ENCODE results near the gene SIKE1.
"Not testable (repeated sequence)": the region's sequence is repeated elsewhere in the genome, so short reads cannot be mapped to it uniquely, and the experiment has no call there.

Gene SIKE1

GRCh38 chr1:114780344-114781226, at the start of gene SIKE1:
SIKE1 (minus strand) TSS chr1:114780685; CDS start chr1:114780607, 78 bp downstream.
- peak; percentile 95 for DNase-seq

DNA sequence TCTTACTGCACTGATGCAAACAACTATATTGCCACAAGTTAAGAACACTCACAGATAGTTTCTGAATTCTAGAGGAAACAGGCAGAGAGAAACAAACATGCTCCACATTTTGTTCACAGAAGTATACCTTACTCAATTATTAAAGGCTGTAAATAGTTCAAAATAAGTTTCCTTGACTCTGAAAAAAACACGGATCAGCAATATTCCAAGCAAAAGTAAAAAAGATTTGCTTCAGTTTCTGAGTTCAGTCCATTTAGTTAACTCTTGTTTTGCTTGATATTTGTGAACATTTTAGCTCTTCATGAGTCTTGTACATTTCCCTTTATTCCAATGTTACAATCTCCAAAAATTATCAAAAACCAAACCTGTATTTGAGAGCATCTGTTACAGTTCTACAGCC, 49.6 kb upstream of the SIKE1 start:
- not testable (repeated sequence) for DNase-seq

- DNase-seq: no peak
Measured at GRCh38 chr1:114828251-114828650, 47.8 kb upstream of the SIKE1 start.

DNA sequence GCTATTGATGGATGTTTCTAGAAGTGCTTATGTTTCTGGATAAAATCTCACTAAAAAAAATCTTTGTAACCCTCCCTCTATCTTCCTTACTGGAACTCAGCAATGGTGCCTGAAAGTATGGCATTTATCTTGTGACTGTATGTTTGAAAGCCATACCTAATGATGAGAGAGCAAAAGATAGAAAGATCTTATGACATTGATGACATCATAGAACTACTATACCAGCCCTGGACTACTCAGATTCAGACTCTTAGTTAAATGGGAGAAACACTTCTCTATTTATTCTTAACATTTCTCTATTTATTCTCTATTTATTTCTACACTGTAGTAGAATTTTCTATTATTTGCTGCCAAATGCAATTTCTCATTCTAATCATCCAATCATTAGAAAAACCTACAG, 41.5 kb upstream of the SIKE1 start:
- no peak for DNase-seq

DNA sequence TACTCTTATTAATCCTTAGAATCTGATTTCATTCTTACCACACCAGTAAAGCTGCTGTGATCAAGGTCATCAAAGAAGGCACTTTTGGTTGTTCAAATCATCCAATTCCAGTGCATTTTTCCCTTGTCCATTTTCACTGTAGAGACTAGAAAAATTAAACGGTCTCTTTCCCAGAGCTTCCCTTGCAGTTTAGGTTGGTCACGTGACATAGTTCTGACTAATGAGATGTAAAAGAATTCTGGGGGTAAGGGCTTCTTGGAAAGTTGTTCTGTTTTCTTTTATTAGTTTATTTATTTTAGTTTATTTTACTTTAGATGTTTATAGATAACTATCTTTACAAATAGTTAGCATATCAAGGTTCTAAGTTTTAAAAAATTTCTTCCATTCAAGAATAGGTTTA, 39.9 kb upstream of the SIKE1 start:
- DNase-seq: no peak

GRCh38 chr1:114819869-114820268, 39.4 kb upstream of the SIKE1 start:
- no peak for DNase-seq

GRCh38 chr1:114804449-114804848, 24.0 kb upstream of the SIKE1 start:
- DNase-seq: not testable (repeated sequence)

- no peak for DNase-seq
Measured at GRCh38 chr1:114803001-114803400, 22.5 kb upstream of the SIKE1 start.

GRCh38 chr1:114794038-114794437, 13.6 kb upstream of the SIKE1 start:
- no peak for DNase-seq

- DNase-seq: not testable (repeated sequence)
Measured at GRCh38 chr1:114790581-114790980, 10.1 kb upstream of the SIKE1 start.

DNA sequence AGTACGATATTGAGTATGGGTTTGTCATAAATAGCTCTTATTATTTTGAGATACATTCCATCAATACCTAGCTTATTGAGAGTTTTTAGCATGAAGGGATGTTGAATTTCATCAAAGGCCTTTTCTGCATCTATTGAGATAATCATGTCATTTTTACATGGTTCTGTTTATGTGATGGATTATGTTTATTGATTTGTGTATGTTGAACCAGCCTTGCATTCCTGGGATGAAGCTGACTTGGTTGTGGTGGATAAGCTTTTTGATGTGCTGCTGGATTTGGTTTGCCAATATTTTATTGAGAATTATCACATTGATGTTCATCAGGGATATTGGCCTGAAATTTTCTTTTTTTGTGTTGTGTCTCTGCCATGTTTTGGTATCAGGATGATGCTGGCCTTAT, 6.0 kb upstream of the SIKE1 start:
- DNase-seq: not testable (repeated sequence)

- no peak for DNase-seq
Measured at GRCh38 chr1:114782476-114782875, 2.0 kb upstream of the SIKE1 start.

DNA sequence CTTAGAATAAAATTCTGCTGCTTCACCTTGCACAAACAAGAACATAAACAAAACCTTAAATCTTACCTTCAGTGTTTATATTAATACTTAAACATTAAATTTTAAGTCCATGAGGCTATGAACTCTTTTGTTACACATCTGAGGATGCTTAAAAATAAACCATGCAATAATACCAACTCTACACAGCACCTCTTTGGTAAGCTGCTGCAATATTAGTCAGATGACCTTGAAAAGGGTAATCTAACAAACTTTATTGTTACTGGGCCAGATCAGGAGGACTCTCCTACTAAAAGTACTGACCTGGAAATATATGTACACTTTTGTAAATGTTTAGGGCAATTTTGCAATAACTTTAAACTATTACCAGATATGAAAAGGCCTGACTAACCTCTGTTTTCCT, 763 bp downstream of the SIKE1 start:
- no peak for DNase-seq

DNA sequence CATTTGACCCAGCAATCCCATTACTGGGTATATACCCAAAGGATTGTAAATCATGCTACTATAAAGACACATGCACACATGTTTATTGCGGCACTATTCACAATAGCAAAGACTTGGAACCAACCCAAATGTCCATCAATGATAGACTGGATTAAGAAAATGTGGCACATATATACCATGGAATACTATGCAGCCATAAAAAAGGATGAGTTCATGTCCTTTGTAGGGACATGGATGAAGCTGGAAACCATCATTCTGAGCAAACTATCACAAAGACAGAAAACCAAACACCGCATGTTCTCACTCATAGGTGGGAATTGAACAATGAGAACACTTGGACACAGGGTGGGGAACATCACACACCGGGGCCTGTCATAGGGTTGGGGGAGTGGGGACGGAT, 3.8 kb downstream of the SIKE1 start:
- DNase-seq: not testable (repeated sequence)

DNA sequence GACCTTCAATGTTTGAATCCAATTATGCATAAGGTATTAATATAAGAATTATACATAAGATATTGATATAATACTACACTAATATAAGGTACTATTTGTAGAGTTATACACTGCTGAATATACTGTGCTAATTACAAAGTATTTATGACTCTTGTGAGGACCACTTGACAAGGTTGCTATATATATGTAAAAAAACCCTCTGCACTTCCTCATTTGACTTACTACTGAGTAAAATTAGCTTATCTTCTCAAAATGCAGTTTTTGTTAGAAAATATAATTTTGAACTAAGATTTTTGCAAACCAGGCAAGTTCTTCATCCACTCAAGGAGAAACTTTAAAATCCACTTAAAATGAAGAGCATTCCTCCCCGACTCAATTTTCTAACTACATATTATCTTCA, 8.5 kb downstream of the SIKE1 start:
- DNase-seq: no peak

DNA sequence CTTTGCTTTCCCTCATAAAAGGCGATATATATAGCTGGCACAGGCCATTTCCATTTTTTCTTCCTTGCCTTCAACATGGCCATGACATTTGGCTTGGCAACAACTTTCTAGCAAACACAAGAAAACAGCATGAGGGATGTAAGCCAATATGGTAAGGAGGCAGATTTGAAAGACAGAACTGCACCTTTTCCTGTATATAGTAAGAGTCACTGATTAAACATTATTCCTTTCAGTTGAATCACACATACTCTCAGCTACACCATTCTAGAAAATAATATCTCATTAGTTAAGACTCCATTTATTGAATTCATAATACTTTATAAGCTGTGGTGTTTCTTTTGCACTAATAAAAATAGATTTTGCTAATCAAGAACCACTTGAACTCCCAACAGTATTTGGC, 9.5 kb downstream of the SIKE1 start:
- no peak for DNase-seq

- no peak for DNase-seq
Measured at GRCh38 chr1:114764689-114765088, 15.8 kb downstream of the SIKE1 start.

GRCh38 chr1:114758256-114758832, 22.1 kb downstream of the SIKE1 start:
- no peak for DNase-seq

DNA sequence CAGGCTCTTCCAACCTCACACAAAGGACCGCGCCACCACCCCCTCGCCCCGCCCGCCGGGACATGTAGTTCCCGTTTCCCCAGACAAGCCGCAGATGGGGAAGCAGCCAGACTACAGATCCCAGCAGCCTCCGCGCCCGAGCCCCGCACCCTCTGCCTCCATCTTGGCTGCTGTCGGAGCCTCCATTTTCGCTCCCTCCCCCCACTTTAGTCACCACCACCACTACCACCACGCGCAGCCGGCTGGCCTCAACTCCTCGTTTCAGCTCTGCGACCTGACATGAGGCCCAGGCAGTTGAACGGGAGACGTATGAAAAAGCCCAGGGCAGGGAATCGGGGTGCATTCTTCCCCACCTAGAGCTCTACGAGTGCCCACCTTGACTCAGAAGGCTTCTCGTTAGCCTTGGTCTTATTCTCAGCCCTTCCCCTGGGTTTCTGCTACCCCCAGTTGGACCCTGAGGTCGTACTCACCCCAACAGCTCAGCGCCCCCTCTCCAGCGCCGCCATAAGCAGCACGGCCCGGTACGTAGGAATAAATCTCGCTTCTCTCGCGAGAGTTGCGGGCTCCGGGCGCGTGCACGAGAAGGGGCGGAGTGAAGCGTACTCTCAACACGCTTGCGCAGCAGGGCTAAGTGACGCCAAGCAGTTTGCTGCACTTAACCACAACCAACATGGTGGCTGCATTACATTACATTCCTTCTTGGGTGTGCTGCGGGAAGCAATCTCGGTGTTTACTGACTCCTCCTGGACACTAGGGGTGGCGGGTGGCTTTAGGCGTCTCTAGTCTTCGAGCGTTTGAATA, 22.8 kb downstream of the SIKE1 start, which contains the start of gene CSDE1:
Gene CSDE1, minus strand, starts transcription at position 530 of the 801 bp plus-strand sequence. CDS start 18,094 bp downstream, outside the sequence.
- DNase-seq: peak; percentile 98

DNA sequence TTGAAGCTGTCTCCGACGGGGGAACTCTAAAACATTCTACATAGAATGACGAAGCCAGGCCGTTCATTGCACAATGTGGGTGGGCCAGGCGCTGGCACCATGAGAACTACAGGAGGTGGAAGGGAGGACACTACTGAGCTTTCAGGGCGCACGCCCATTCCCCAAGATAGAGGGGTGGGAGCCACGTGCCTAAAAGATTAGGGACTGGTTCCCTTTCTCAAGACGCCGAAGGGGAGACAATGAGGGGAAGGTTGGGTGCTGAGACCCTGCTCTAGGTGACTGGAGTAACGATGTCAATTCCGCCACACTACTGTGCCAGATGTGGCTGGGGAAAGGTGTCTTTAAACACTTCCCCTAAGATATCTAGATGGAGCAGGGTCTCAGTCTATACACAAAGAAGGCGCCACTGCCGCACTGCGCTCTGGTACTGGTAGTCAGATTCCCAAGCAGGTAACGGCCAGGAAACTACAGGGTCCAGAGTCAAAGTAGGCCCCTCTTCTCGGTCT, 23.5 kb downstream of the SIKE1 start:
- DNase-seq: no peak

DNA sequence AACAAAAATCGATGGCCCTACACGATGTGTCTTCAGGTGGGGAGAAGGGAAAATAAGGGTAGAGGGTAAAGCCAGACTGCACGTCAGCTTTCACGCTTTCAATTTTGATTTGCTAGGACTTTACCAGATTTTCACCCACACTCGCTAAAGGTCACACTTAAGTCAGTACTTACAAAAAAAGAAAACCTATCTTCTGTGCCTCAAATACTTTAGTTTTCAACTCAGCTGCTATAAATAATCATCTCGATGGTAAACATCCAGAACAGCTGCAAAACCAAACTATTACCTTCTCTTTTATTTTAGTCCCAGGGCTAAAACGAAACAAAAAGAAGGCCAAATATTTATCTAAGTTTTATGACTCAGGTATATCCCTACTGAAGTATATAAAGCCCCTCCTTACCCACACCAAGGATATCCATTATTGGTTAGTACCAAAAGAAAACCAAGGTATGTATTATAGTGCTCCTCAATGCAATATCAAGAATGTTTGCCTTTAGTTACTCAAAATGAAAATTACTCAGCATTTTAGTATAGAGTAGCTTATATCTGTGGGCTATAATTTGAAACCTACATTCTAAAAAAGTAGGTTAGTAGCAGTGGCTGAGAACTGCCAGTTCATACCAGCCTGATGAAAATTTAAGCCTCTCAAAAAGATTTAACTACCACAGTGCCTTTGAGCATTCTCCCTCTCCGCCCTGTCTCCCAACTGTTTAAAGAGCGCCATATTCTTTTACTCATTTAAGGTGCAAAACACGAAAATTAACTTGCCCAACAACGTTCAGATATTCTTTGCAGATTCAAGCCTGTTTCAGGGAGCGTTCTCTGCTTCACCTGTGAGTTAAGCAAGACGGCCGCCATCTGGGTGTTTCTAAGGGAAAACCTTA, 24.2 kb downstream of the SIKE1 start:
- peak; percentile 27 for DNase-seq

Data from CD4-positive, alpha-beta T cell treated with Interleukin-4 for 4 hours (primary cell).